ENCODE results near the gene CEP70. TPM values are rescaled to one million over a fixed set of nuclear protein-coding genes. Genes with fewer than 3 reads are reported as not detected.
"Not testable (repeated sequence)": the region's sequence is repeated elsewhere in the genome, so short reads cannot be mapped to it uniquely, and the experiment has no call there.

Gene CEP70
- total RNA-seq, 1 experiment from 2014 or later, result 64.5 TPM

DNA sequence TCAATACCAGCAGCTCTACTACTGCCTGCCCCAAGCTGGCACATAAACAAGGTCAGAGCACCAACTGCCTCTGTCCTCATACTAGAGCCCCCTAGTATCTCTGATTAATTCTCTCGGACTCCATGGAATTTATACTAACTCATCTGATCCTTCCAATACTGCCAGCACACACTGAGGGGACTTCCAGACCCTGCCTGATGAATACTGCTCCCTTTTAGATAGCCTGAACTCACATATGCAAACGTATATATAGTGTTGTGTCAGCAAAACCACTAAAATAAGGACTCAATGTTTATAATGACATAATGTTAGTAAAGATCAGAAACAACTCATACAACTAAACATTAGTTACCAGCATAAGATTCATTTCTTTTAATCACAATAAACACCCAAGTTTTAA, 25.0 kb downstream of the CEP70 start:
- intact Hi-C loops (cut with micrococcal nuclease; ENCODE audit: unreplicated experiment), result no loop called here
- ChIA-PET POLR2A (no interaction called here), CTCF (interaction anchor here (0.7 kb wide), 1 partner anchor 170 kb away, joined by 7 read pairs; no protein-coding TSS in a partner anchor)
- Histone ChIP-seq H3K9me3 (ENCODE audit: control insufficient read depth, insufficient read depth, low read depth, low read length) (peaks cover 6% of the 10 kb centered on the region; the same call in 1 of the 2 replicates), H3K4me3 (ENCODE audit: low read depth in 2 of 2, low read length in 2 of 2) (no peak overlapping the region), H3K4me1 (ENCODE audit: control insufficient read depth, insufficient read depth, low read length) (no peaks in the 10 kb centered on the region), H3K27ac (ENCODE audit: low read length) (no peak overlapping the region), H3K36me3 (ENCODE audit: control insufficient read depth, insufficient read depth, low read length) (peaks cover 16% of the 10 kb centered on the region), H3K27me3 (ENCODE audit: control insufficient read depth, insufficient read depth, low read length) (no peaks in the 10 kb centered on the region)
- no TSS peak for BruUV-seq (replicated peaks)
- peak; percentile 48; the same call in 1 of the 2 replicates for ATAC-seq
- in situ Hi-C loops (cut with HindIII; ENCODE audit: low pct_unique_long_range_greater_than_20kb, low sequenced_read_pairs), result no loop called here
- TF ChIP-seq TCF7L2 (IDR thresholded peaks at IDR 0.05; ENCODE audit: low read depth, low read length) (no peak), SIN3A (IDR thresholded peaks at IDR 0.05; ENCODE audit: borderline replicate concordance, insufficient read depth, low read depth, low read length) (no peak), POLR2AphosphoS5 (IDR thresholded peaks at IDR 0.05; ENCODE audit: low read depth, low read length) (no peak), REST (IDR thresholded peaks at IDR 0.05; ENCODE audit: insufficient read depth in 1 of 2, low read depth in 2 of 2, low read length in 1 of 2) (no peak)
- TF ChIP-seq, protein P1, sequence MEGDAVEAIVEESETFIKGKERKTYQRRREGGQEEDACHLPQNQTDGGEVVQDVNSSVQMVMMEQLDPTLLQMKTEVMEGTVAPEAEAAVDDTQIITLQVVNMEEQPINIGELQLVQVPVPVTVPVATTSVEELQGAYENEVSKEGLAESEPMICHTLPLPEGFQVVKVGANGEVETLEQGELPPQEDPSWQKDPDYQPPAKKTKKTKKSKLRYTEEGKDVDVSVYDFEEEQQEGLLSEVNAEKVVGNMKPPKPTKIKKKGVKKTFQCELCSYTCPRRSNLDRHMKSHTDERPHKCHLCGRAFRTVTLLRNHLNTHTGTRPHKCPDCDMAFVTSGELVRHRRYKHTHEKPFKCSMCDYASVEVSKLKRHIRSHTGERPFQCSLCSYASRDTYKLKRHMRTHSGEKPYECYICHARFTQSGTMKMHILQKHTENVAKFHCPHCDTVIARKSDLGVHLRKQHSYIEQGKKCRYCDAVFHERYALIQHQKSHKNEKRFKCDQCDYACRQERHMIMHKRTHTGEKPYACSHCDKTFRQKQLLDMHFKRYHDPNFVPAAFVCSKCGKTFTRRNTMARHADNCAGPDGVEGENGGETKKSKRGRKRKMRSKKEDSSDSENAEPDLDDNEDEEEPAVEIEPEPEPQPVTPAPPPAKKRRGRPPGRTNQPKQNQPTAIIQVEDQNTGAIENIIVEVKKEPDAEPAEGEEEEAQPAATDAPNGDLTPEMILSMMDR (IDR thresholded peaks at IDR 0.05), result no peak
- no peak for DNase-seq (ENCODE audit: low read depth, low spot score)

DNA sequence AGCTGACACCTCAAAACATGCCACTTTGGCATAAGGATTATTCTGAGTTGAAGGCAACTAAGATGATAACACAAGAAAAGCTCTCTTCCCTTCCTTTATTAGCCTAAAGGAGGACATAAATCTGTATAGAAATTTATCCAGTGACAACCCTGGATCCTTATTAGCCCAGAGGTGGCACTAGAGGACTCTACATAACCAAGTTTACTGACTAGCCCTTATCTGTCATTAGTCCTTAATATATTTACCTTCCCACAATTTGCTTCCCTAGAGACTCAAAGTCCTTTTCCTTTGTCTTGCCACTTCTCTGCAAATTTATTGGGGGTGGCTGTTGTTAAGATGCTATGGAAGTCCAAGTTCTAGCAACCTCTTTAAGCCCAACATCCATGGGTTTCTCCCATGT, 26.7 kb downstream of the CEP70 start:
- Histone ChIP-seq H3K27ac (ENCODE audit: low read length) (no peak overlapping the region), H3K4me1 (ENCODE audit: control insufficient read depth, insufficient read depth, low read length) (no peaks in the 10 kb centered on the region), H3K36me3 (ENCODE audit: control insufficient read depth, insufficient read depth, low read length) (peaks cover 14% of the 10 kb centered on the region), H3K9me3 (ENCODE audit: control insufficient read depth, insufficient read depth, low read depth, low read length) (no peaks in the 10 kb centered on the region), H3K27me3 (ENCODE audit: control insufficient read depth, insufficient read depth, low read length) (no peaks in the 10 kb centered on the region), H3K4me3 (ENCODE audit: low read depth in 2 of 2, low read length in 2 of 2) (no peak overlapping the region)
- DNase-seq (ENCODE audit: low read depth, low spot score) (no peak), ATAC-seq (no peak)
- POLR2A ChIA-PET, result no interaction called here
- TF ChIP-seq TCF7L2 (IDR thresholded peaks at IDR 0.05; ENCODE audit: low read depth, low read length), result no peak
- no peak for TF ChIP-seq REST (IDR thresholded peaks at IDR 0.05; ENCODE audit: insufficient read depth in 1 of 2, low read depth in 2 of 2, low read length in 1 of 2)
- TF ChIP-seq, protein P1 (IDR thresholded peaks at IDR 0.05), result 0 out of 2 replicates have a peak, but pooled peaks have one; percentile 11
- CTCF ChIA-PET, result no interaction called here
- in situ Hi-C loops (cut with HindIII; ENCODE audit: low pct_unique_long_range_greater_than_20kb, low sequenced_read_pairs) (no loop called here), intact Hi-C loops (cut with micrococcal nuclease; ENCODE audit: unreplicated experiment) (no loop called here)
- BruUV-seq (replicated peaks), result no TSS peak

DNA sequence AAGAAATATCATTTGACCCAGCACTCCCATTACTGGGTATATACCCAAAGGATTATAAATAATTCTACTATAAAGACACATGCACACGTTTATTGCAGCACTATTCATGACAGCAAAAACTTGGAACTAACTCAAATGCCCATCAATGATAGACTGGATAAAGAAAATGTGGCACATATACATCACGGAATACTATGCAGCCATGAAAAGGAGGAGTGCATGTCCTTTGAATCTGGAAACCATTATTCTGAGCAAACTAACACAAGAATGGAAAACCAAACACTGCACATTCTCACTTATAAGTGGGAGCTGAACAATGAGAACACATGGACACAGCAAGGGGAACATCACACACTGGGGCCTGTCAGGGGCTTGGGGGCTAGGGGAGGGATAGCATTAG, 27.8 kb downstream of the CEP70 start:
- ATAC-seq; in situ Hi-C loops (cut with HindIII; ENCODE audit: low pct_unique_long_range_greater_than_20kb, low sequenced_read_pairs); H3K4me1 ChIP-seq (ENCODE audit: control insufficient read depth, insufficient read depth, low read length); intact Hi-C loops (cut with micrococcal nuclease; ENCODE audit: unreplicated experiment); CTCF ChIA-PET; POLR2A ChIA-PET; H3K9me3 ChIP-seq (ENCODE audit: control insufficient read depth, insufficient read depth, low read depth, low read length); H3K27ac ChIP-seq (ENCODE audit: low read length); BruUV-seq (replicated peaks); H3K27me3 ChIP-seq (ENCODE audit: control insufficient read depth, insufficient read depth, low read length); H3K4me3 ChIP-seq (ENCODE audit: low read depth in 2 of 2, low read length in 2 of 2); DNase-seq (ENCODE audit: low read depth, low spot score): not testable (repeated sequence)
- H3K36me3 ChIP-seq (ENCODE audit: control insufficient read depth, insufficient read depth, low read length), result peaks cover 13% of the 10 kb centered on the region

- H3K4me3 ChIP-seq (ENCODE audit: low read depth in 2 of 2, low read length in 2 of 2); intact Hi-C loops (cut with micrococcal nuclease; ENCODE audit: unreplicated experiment); H3K4me1 ChIP-seq (ENCODE audit: control insufficient read depth, insufficient read depth, low read length); H3K36me3 ChIP-seq (ENCODE audit: control insufficient read depth, insufficient read depth, low read length); BruUV-seq (replicated peaks); POLR2A ChIA-PET; H3K27ac ChIP-seq (ENCODE audit: low read length); DNase-seq (ENCODE audit: low read depth, low spot score); in situ Hi-C loops (cut with HindIII; ENCODE audit: low pct_unique_long_range_greater_than_20kb, low sequenced_read_pairs); ATAC-seq; H3K9me3 ChIP-seq (ENCODE audit: control insufficient read depth, insufficient read depth, low read depth, low read length); H3K27me3 ChIP-seq (ENCODE audit: control insufficient read depth, insufficient read depth, low read length); CTCF ChIA-PET: not testable (repeated sequence)
Observed at GRCh38 chr3:138562902-138563301, 31.2 kb downstream of the CEP70 start.
